Ishikawa (cell line): ENCODE data around the gene GRIN2A.

Experiments
- CREB1 ChIP-seq: IDR thresholded peaks from 2 replicates; pipeline ENCODE4 v1.6.1; 2012; ENCODE audit warnings: low read depth
- EGR1 ChIP-seq: IDR thresholded peaks from 2 replicates; pipeline ENCODE4 v1.6.1; 2012
- TAF1 ChIP-seq: IDR thresholded peaks from 2 replicates; pipeline ENCODE4 v1.6.1; 2012; ENCODE audit warnings: low read depth, mild to moderate bottlenecking
- TF ChIP-seq, protein P1 (sequence below): IDR thresholded peaks from 2 replicates; pipeline ENCODE4 v1.6.1; 2012; ENCODE audit warnings: low read depth, mild to moderate bottlenecking

- TF ChIP-seq, protein P1, sequence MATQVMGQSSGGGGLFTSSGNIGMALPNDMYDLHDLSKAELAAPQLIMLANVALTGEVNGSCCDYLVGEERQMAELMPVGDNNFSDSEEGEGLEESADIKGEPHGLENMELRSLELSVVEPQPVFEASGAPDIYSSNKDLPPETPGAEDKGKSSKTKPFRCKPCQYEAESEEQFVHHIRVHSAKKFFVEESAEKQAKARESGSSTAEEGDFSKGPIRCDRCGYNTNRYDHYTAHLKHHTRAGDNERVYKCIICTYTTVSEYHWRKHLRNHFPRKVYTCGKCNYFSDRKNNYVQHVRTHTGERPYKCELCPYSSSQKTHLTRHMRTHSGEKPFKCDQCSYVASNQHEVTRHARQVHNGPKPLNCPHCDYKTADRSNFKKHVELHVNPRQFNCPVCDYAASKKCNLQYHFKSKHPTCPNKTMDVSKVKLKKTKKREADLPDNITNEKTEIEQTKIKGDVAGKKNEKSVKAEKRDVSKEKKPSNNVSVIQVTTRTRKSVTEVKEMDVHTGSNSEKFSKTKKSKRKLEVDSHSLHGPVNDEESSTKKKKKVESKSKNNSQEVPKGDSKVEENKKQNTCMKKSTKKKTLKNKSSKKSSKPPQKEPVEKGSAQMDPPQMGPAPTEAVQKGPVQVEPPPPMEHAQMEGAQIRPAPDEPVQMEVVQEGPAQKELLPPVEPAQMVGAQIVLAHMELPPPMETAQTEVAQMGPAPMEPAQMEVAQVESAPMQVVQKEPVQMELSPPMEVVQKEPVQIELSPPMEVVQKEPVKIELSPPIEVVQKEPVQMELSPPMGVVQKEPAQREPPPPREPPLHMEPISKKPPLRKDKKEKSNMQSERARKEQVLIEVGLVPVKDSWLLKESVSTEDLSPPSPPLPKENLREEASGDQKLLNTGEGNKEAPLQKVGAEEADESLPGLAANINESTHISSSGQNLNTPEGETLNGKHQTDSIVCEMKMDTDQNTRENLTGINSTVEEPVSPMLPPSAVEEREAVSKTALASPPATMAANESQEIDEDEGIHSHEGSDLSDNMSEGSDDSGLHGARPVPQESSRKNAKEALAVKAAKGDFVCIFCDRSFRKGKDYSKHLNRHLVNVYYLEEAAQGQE = no peak
- no peak for TF ChIP-seq CREB1
- TF ChIP-seq TAF1 = no peak
- TF ChIP-seq EGR1 = no peak
These were observed 276.0 kb downstream of the GRIN2A start for GRCh38 chr16:9906218-9906617.
